A549 (cell line): ENCODE data around the gene OPTN. TPM values are rescaled to one million over a fixed set of nuclear protein-coding genes. Genes with fewer than 3 reads are reported as not detected.

ENCODE experiments used
- ATAC-seq, 2 experiments: fragments of 200-7000 bp in 1 of 2; fragments of >200 bp in 1 of 2; cut with Nextera tagmentation in 1 of 2; cut with Tn5 transposase in 1 of 2; 3 replicates each; pipeline versions ENCODE4 v1.8.0 to v1.9.1; 2018 to 2020; ENCODE audit warnings: mild to moderate bottlenecking in 1 of 2, moderate library complexity in 1 of 2
- CTCF ChIA-PET: fragments of 300-600 bp; sonication (Branson Sonifier 250); formaldehyde crosslinking; extraction: SDS; loops from one replicate; lab custom pipeline; 2021; ENCODE audit warnings: antibody characterized with exemption, inconsistent platforms; lab: Yijun Ruan, JAX
- POLR2A ChIA-PET: fragments of 350-600 bp; formaldehyde crosslinking; extraction: SDS; loops from one replicate; lab custom pipeline; 2021; ENCODE audit warnings: antibody characterized with exemption, inconsistent platforms; lab: Yijun Ruan, JAX
- DNase-seq, 2 experiments: peaks; one replicate each; pipeline versions ENCODE4 v3.0.0 to v3.0.0-alpha.2; 2011 to 2016; ENCODE audit warnings: low read depth in 1 of 2, low spot score in 1 of 2
- FAIRE-seq: peaks from 2 replicates; lab custom pipeline; 2011; peaks lifted over from hg19 to GRCh38; lab: Jason Lieb, UNC
- H3K27ac ChIP-seq, 2 experiments: fragments of >200 bp; sonication (Bioruptor Twin); formaldehyde crosslinking; 3 replicates each; pipeline ENCODE4 v1.5.1; 2016 to 2017
- H3K4me1 ChIP-seq: fragments of >200 bp; sonication (Bioruptor Twin); formaldehyde crosslinking; 3 replicates; pipeline ENCODE4 v1.6.1; 2016
- H3K4me2 ChIP-seq: fragments of >200 bp; sonication (Bioruptor Twin); formaldehyde crosslinking; 3 replicates; pipeline ENCODE4 v1.6.1; 2016
- H3K4me3 ChIP-seq: fragments of >200 bp; sonication (Bioruptor Twin); formaldehyde crosslinking; 3 replicates; pipeline ENCODE4 v1.5.1; 2016
- H3K9me3 ChIP-seq: fragments of >200 bp; sonication (Bioruptor Twin); formaldehyde crosslinking; 3 replicates; pipeline ENCODE4 v1.6.1; 2016
- CBX8 ChIP-seq: fragments of 200-600 bp; sonication (generic); IDR thresholded peaks from 2 replicates; pipeline ENCODE4 v1.6.1; 2016
- EHF ChIP-seq: fragments of 250-450 bp; sonication (Bioruptor Pico); IDR thresholded peaks from 2 replicates; pipeline ENCODE4 v1.5.0; 2020; ENCODE audit warnings: mild to moderate bottlenecking
- EP300 ChIP-seq, 2 experiments: fragments of >200 bp; sonication (Bioruptor Twin); formaldehyde crosslinking; IDR thresholded peaks; 2 replicates in 1 of 2; 3 replicates in 1 of 2; pipeline ENCODE4 v1.6.1; 2016 to 2017
- FOXS1 ChIP-seq: fragments of 250-450 bp; sonication (Bioruptor Pico); IDR thresholded peaks from 2 replicates; pipeline ENCODE4 v1.5.0; 2020; ENCODE audit warnings: mild to moderate bottlenecking, moderate library complexity
- HDAC2 ChIP-seq: fragments of 200-600 bp; sonication (generic); IDR thresholded peaks from 2 replicates; pipeline ENCODE4 v1.6.1; 2016
- JUNB ChIP-seq: fragments of >200 bp; sonication (Bioruptor Twin); formaldehyde crosslinking; IDR thresholded peaks from 2 replicates; pipeline ENCODE4 v1.6.1; 2016
- KDM1A ChIP-seq: fragments of 200-600 bp; sonication (generic); IDR thresholded peaks from 2 replicates; pipeline ENCODE4 v1.6.1; 2016; ENCODE audit warnings: low read depth, mild to moderate bottlenecking
- MAX ChIP-seq: IDR thresholded peaks from 2 replicates; pipeline ENCODE4 v1.6.1; 2012
- MAZ ChIP-seq: fragments of 150-350 bp; IDR thresholded peaks from 2 replicates; pipeline ENCODE4 v1.6.1; 2014; ENCODE audit warnings: antibody characterized with exemption, low read depth, low read length, borderline replicate concordance
- NFE2L2 ChIP-seq: fragments of 150-350 bp; conservative IDR thresholded peaks from 2 replicates; pipeline ENCODE4 v1.6.1; 2014; ENCODE audit warnings: low read length
- PHF8 ChIP-seq: fragments of 200-600 bp; sonication (generic); IDR thresholded peaks from 2 replicates; pipeline ENCODE4 v1.6.1; 2016; ENCODE audit warnings: low read depth, mild to moderate bottlenecking, antibody characterized with exemption, moderate library complexity, borderline replicate concordance
- POLR2A ChIP-seq: IDR thresholded peaks from 2 replicates; pipeline ENCODE4 v1.6.1; 2012; ENCODE audit warnings: mild to moderate bottlenecking, low read length
- RAD21 ChIP-seq, 2 experiments: fragments of >200 bp in 1 of 2; sonication (Bioruptor Twin) in 1 of 2; formaldehyde crosslinking in 1 of 2; IDR thresholded peaks in 1 of 2; conservative IDR thresholded peaks in 1 of 2; 2 replicates in 1 of 2; 3 replicates in 1 of 2; pipeline ENCODE4 v1.6.1; 2012 to 2018; ENCODE audit warnings: inconsistent platforms in 1 of 2
- SMC3 ChIP-seq: fragments of >200 bp; sonication (Bioruptor Twin); formaldehyde crosslinking; IDR thresholded peaks from 3 replicates; pipeline ENCODE4 v1.6.1; 2018; ENCODE audit warnings: inconsistent platforms
- TFCP2L1 ChIP-seq: fragments of 250-450 bp; sonication (Bioruptor Pico); IDR thresholded peaks from 2 replicates; pipeline ENCODE4 v1.5.0; 2021; ENCODE audit warnings: mild to moderate bottlenecking
- ZSCAN20 ChIP-seq: fragments of 250-450 bp; sonication (Bioruptor Pico); IDR thresholded peaks from 2 replicates; pipeline ENCODE4 v1.8.0; 2022; ENCODE audit warnings: mild to moderate bottlenecking, moderate library complexity
- WGBS: methylation state at CpG from one replicate; pipeline ENCODE4 v1.1.6; 2017; ENCODE audit errors: missing lambda C conversion rate; 5-methylcytosine and 5-hydroxymethylcytosine counted together
- polyA plus RNA-seq, 4 experiments: library from polyadenylated mRNA; depleted of rRNA in 3 of 4; stranded (reverse); fragments of >200 nt; fragmentation: RNase III in 1 of 4; extraction: RNeasy Plus Mini Kit Qiagen cat#74134 plus additional on column Dnase treatment in 1 of 4; gene quantifications; 2 replicates in 3 of 4; 3 replicates in 1 of 4; pipeline ENCODE4 v1.2.3, GENCODE V29; 2011 to 2017
- TF ChIP-seq, protein P1 (sequence below): fragments of 250-450 bp; sonication (Bioruptor Pico); IDR thresholded peaks from 2 replicates; pipeline ENCODE4 v1.5.0; 2020; ENCODE audit warnings: low read depth, mild to moderate bottlenecking, moderate library complexity
- TF ChIP-seq, protein P2 (sequence below): IDR thresholded peaks from 2 replicates; pipeline ENCODE4 v1.6.1; 2012; ENCODE audit warnings: low read depth, borderline replicate concordance

Gene OPTN
- polyA plus RNA-seq, 2 of the 4 experiments (the other 2 are of a cell fraction), result 31.8 to 33.2 TPM

DNA sequence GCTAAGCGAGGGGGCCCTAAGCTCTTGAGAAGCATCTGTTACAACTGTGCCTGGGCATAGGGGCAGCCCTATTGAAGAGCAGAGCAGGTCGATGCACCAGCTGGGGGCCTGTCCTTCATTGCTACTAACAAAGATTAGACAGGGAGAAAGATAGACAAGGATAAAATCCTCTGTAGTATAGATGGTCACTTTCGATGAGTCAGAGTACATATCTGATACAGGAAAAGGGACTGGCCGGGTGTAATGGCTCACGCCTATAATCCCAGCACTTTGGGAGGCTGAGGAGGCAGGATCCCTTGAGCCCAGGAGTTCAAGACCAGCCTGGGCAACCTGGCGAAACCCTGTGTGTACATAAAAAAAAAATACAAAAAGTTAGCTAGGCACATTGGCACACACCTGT is 13.6 kb downstream of the OPTN start:
- DNase-seq (no peak), FAIRE-seq (no peak), ATAC-seq (no peak; a peak in 1 of 6 replicates)
- WGBS, result 83% methylated on average over 6 of the region's 6 CpGs
- H3K9me3 ChIP-seq, result no peaks in the 10 kb centered on the region
- no peak overlapping the region for H3K27ac ChIP-seq
- CTCF ChIA-PET, result interaction anchor here (0.6 kb wide), 1 partner anchor 767 kb away, joined by 3 read pairs; no protein-coding TSS in a partner anchor
- H3K4me2 ChIP-seq, result no peak overlapping the region
- H3K4me1 ChIP-seq, result no peaks in the 10 kb centered on the region
- POLR2A ChIA-PET, result no interaction called here
- TF ChIP-seq, protein P1, sequence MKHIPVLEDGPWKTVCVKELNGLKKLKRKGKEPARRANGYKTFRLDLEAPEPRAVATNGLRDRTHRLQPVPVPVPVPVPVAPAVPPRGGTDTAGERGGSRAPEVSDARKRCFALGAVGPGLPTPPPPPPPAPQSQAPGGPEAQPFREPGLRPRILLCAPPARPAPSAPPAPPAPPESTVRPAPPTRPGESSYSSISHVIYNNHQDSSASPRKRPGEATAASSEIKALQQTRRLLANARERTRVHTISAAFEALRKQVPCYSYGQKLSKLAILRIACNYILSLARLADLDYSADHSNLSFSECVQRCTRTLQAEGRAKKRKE (CRISPR knock-in tag), result no peak
- TF ChIP-seq MAX, result no peak
- TF ChIP-seq CBX8, result no peak
- TF ChIP-seq JUNB, result no peak
- no peak overlapping the region for H3K4me3 ChIP-seq

- Histone ChIP-seq H3K4me1 (no peaks in the 10 kb centered on the region), H3K27ac (no peak overlapping the region)
- 84% methylated on average over 12 of the region's 12 CpGs for WGBS
- TF ChIP-seq, protein P2, sequence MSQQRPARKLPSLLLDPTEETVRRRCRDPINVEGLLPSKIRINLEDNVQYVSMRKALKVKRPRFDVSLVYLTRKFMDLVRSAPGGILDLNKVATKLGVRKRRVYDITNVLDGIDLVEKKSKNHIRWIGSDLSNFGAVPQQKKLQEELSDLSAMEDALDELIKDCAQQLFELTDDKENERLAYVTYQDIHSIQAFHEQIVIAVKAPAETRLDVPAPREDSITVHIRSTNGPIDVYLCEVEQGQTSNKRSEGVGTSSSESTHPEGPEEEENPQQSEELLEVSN, result no peak
- TF ChIP-seq RAD21 (conservative IDR thresholded peaks at IDR 0.05 in 1 of 2, IDR thresholded peaks at IDR 0.05 in 1 of 2) (no peak), HDAC2 (no peak), FOXS1 (no peak)
- TF ChIP-seq, all 56 proteins: peak for 0
- ATAC-seq (no peak), FAIRE-seq (no peak), DNase-seq (no peak)
- no peak overlapping the region for H3K4me2 ChIP-seq
- ChIA-PET CTCF (interaction anchor here (0.5 to 2.3 kb wide), 4 partner anchors 9 to 307 kb away, joined by 3 to 9 read pairs (median 6); partner anchors contain the start of genes MCM10 and OPTN), POLR2A (no interaction called here)
- no peaks in the 10 kb centered on the region for H3K9me3 ChIP-seq
- no peak overlapping the region for H3K4me3 ChIP-seq
Measured at GRCh38 chr10:13115832-13116803, 16.2 kb downstream of the OPTN start.

DNA sequence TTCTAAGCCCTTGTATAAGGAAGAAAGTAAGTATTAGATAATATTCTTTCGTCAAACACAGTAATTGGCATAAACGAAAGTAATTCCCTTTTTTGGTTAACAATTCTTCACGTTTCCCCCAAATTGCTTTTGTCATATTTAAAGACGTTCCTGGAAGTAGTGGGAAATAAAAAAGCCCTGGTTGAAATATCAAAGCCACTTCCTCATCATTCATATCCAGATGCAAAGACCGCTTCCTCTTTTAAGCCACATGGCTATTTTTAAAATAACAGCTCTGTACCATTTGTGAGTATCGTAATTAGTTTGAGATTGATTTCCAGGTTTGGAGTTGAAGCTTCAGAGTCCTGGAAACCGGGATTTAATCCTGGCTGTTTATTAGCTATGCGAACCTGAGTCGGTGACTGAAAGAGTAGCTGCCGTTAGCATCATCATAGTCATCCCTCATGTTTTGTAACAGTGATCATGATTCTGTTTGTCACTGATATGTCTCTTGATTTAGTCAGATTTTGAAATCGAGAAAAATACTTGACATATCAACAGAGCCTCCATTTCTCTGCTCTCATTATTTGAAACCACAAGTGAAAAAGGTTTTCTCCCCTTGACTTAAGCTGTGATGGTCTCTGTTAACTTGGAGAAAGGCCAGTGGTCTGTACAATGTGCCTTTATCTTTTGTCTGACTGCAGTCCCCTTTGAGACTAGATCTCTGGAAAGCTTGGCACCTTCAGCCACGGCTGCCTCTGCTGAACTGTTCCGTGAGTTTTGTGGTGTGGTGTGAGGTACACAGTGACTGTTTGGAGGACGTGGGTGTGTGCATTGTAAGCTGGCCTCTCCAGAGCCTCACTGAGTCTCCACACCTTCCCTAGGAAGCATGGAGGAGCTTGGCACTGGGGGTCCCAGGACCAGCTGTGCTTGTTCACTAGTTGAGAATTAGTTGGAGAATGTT is 18.1 kb downstream of the OPTN start:
- Histone ChIP-seq H3K4me3 (no peak overlapping the region), H3K9me3 (no peaks in the 10 kb centered on the region), H3K27ac (no peak overlapping the region), H3K4me2 (no peak overlapping the region), H3K4me1 (no peaks in the 10 kb centered on the region)
- TF ChIP-seq PHF8, result no peak
- no peak for TF ChIP-seq RAD21 (conservative IDR thresholded peaks at IDR 0.05 in 1 of 2, IDR thresholded peaks at IDR 0.05 in 1 of 2)
- TF ChIP-seq EP300 (IDR thresholded peaks at IDR 0.05), result no peak
- TF ChIP-seq HDAC2, result no peak
- no peak for TF ChIP-seq POLR2A
- TF ChIP-seq, protein P1 (CRISPR knock-in tag), result no peak
- TF ChIP-seq TFCP2L1 (CRISPR knock-in tag), result no peak
- no peak for TF ChIP-seq SMC3
- TF ChIP-seq NFE2L2, result no peak
- TF ChIP-seq ZSCAN20 (CRISPR knock-in tag), result no peak
- no peak for TF ChIP-seq MAX
- no peak for TF ChIP-seq MAZ
- TF ChIP-seq KDM1A, result no peak
- TF ChIP-seq EHF (CRISPR knock-in tag), result no peak
- CTCF ChIA-PET, result interaction anchor here (0.6 to 2.3 kb wide), 7 partner anchors 9 to 880 kb away, joined by 3 to 9 read pairs (median 5); partner anchors contain the start of genes MCM10 and OPTN
- POLR2A ChIA-PET, result no interaction called here
- WGBS, result 81% methylated on average over 14 of the region's 14 CpGs
- no peak for DNase-seq
- ATAC-seq, result no peak
- FAIRE-seq, result no peak
